Hepatocyte (in vitro differentiated cells): ENCODE data around the gene OR3A3. TPM values are rescaled to one million over a fixed set of nuclear protein-coding genes. Genes with fewer than 3 reads are reported as not detected.
"Not testable (repeated sequence)": the region's sequence is repeated elsewhere in the genome, so short reads cannot be mapped to it uniquely, and the experiment has no call there.

Source experiments
- DNase-seq: peaks from one replicate; pipeline ENCODE4 v3.0.0-alpha.2; 2016; ENCODE audit warnings: low spot score
- H2AFZ ChIP-seq: fragments of 200-600 bp; sonication (generic); 2 replicates; pipeline ENCODE4 v1.6.0; 2016; ENCODE audit warnings: antibody characterized with exemption, mild to moderate bottlenecking
- H3K27ac ChIP-seq: fragments of 200-600 bp; sonication (generic); 2 replicates; pipeline ENCODE4 v1.5.1; 2016; ENCODE audit warnings: mild to moderate bottlenecking
- H3K27me3 ChIP-seq: fragments of 200-600 bp; sonication (generic); 2 replicates; pipeline ENCODE4 v1.6.1; 2016
- H3K36me3 ChIP-seq: fragments of 200-600 bp; sonication (generic); replicated peaks from 2 replicates; pipeline ENCODE4 v1.5.1; 2016; ENCODE audit warnings: low read depth; ENCODE audit not compliant: insufficient read depth
- H3K4me1 ChIP-seq: fragments of 200-600 bp; sonication (generic); 2 replicates; pipeline ENCODE4 v1.5.1; 2016; ENCODE audit warnings: mild to moderate bottlenecking, moderate library complexity; ENCODE audit not compliant: insufficient read depth
- H3K4me2 ChIP-seq: fragments of 200-600 bp; sonication (generic); 2 replicates; pipeline ENCODE4 v1.6.0; 2016
- H3K4me3 ChIP-seq: fragments of 200-600 bp; sonication (generic); 2 replicates; pipeline ENCODE4 v1.5.1; 2016; ENCODE audit warnings: mild to moderate bottlenecking
- H3K79me2 ChIP-seq: fragments of 200-600 bp; sonication (generic); 2 replicates; pipeline ENCODE4 v1.6.0; 2017; ENCODE audit warnings: mild to moderate bottlenecking
- H3K9me2 ChIP-seq: fragments of 200-600 bp; sonication (generic); replicated peaks from 2 replicates; pipeline ENCODE4 v1.6.0; 2017; ENCODE audit warnings: mild to moderate bottlenecking; ENCODE audit not compliant: insufficient read depth
- H3K9me3 ChIP-seq: fragments of 200-600 bp; sonication (generic); 2 replicates; pipeline ENCODE4 v1.5.1; 2016; ENCODE audit warnings: low read depth, mild to moderate bottlenecking
- H4K20me1 ChIP-seq: fragments of 200-600 bp; sonication (generic); 2 replicates; pipeline ENCODE4 v1.6.0; 2016; ENCODE audit warnings: mild to moderate bottlenecking; ENCODE audit not compliant: insufficient read depth, poor library complexity, severe bottlenecking
- EZH2 ChIP-seq: fragments of 200-600 bp; sonication (generic); IDR thresholded peaks from 2 replicates; pipeline ENCODE4 v1.6.1; 2016; ENCODE audit warnings: antibody characterized with exemption, mild to moderate bottlenecking, borderline replicate concordance
- EZH2phosphoT487 ChIP-seq: fragments of 200-600 bp; sonication (generic); IDR thresholded peaks from one replicate; pipeline ENCODE4 v1.6.1; 2018; ENCODE audit warnings: antibody characterized with exemption, mild to moderate bottlenecking, low read depth, moderate library complexity; ENCODE audit not compliant: unreplicated experiment, severe bottlenecking
- WGBS: methylation state at CpG from one replicate; pipeline ENCODE4 v1.1.6; 2016; ENCODE audit warnings: low lambda C conversion rate; ENCODE audit errors: missing lambda C conversion rate; 5-methylcytosine and 5-hydroxymethylcytosine counted together
- polyA plus RNA-seq: library from polyadenylated mRNA; unstranded; fragments of >200 nt; fragmentation: Nextera tagmentation; extraction: Ambion mirVana; gene quantifications from 2 replicates; pipeline ENCODE4 v1.2.1, GENCODE V29; 2016
- total RNA-seq: library from RNA; depleted of rRNA; stranded (reverse); fragments of >200 nt; gene quantifications from 2 replicates; pipeline ENCODE4 v1.2.3, GENCODE V29; 2014
- TF ChIP-seq, protein P1 (sequence below): fragments of 200-600 bp; sonication (generic); IDR thresholded peaks from 2 replicates; pipeline ENCODE4 v1.5.1; 2016; ENCODE audit warnings: antibody characterized with exemption, mild to moderate bottlenecking; ENCODE audit not compliant: poor library complexity

The OR3A3 gene
- total and polyA plus RNA-seq, 2 experiments from 2014 or later = not detected

DNA sequence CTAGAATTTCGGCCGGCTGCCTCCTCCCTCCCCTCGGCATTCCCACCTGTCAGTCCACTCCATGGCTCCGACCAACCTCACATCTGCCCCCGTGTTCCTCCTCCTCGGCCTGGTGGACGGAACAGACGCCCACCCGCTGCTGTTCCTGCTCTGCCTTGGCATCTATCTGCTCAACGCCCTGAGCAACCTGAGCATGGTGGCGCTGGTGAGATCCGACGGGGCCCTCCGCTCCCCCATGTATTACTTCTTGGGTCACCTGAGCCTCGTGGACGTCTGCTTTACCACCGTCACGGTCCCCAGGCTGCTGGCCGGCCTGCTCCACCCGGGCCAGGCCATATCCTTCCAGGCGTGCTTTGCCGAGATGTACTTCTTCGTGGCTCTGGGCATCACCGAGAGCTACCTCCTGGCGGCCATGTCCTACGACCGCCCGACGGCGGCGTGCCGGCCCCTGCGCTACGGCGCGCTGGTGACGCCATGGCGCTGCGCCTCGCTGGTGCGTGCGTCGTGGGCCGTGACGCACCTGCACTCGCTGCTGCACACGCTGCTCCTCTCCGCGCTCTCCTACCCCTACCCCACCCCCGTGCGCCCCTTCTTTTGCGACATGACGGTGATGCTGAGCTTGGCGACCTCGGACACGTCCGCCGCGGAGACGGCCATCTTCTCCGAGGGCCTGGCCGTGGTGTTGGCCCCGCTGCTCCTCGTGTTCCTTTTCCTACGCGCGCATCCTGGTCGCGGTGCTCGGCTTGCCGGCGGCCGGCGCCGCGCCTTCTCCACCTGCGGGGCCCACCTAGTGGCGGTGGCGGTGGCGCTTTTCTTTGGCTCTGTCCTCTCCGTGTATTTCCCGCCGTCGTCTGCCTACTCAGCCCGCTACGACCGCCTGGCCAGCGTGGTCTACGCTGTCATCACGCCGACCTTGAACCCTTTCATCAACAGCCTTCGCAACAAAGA is 25.0 kb upstream of the OR3A3 start, which contains the start of gene OR3A2:
Gene OR3A2 (minus strand): TSS at position 440 of the 948 bp plus-strand sequence.
- no peak within 1 kb of the TSS for H2AFZ ChIP-seq
- H3K4me2 ChIP-seq = no peak within 1 kb of the TSS
- H3K4me3 ChIP-seq = no peak within 1 kb of the TSS
- no peaks in the 10 kb centered on the region for H3K9me2 ChIP-seq
- WGBS = 94% methylated on average over 62 of the region's 92 CpGs
- DNase-seq = no peak
- H3K9me3 ChIP-seq = no peaks in the 10 kb centered on the region
- H3K79me2 ChIP-seq = no peaks in the 10 kb centered on the region
- H3K4me1 ChIP-seq = no peaks in the 10 kb centered on the region
- no peaks in the 10 kb centered on the region for H4K20me1 ChIP-seq
- no peaks in the 10 kb centered on the region for H3K36me3 ChIP-seq
- H3K27ac ChIP-seq = no peak within 1 kb of the TSS
- no peak for TF ChIP-seq EZH2
- TF ChIP-seq, protein P1, sequence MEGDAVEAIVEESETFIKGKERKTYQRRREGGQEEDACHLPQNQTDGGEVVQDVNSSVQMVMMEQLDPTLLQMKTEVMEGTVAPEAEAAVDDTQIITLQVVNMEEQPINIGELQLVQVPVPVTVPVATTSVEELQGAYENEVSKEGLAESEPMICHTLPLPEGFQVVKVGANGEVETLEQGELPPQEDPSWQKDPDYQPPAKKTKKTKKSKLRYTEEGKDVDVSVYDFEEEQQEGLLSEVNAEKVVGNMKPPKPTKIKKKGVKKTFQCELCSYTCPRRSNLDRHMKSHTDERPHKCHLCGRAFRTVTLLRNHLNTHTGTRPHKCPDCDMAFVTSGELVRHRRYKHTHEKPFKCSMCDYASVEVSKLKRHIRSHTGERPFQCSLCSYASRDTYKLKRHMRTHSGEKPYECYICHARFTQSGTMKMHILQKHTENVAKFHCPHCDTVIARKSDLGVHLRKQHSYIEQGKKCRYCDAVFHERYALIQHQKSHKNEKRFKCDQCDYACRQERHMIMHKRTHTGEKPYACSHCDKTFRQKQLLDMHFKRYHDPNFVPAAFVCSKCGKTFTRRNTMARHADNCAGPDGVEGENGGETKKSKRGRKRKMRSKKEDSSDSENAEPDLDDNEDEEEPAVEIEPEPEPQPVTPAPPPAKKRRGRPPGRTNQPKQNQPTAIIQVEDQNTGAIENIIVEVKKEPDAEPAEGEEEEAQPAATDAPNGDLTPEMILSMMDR = no peak
- no peak for TF ChIP-seq EZH2phosphoT487
- H3K27me3 ChIP-seq = no peaks in the 10 kb centered on the region

DNA sequence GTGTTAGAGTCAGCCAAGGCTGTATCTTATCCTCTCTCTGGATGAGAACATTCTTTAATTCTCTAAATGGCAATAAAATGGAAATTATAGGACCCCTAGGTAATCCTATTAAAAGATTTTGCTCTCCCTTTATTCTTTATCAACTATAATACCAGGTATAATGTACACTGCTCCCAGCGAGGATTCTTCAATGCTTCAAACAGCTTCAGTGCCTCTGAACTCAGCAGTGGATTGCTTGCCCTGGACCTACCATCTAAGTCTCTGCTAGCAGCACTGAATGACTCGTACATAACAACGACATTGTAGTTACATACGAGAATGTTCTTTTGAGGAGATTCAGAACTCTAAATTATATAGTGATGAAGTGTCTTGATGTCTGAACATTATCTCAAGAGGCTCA is 21.4 kb upstream of the OR3A3 start:
- H3K4me1 ChIP-seq = no peaks in the 10 kb centered on the region
- H3K9me3 ChIP-seq = no peaks in the 10 kb centered on the region
- TF ChIP-seq, protein P1 = no peak
- no peak overlapping the region for H3K27ac ChIP-seq
- H3K79me2 ChIP-seq = no peaks in the 10 kb centered on the region
- H3K4me2 ChIP-seq = no peak overlapping the region
- no peaks in the 10 kb centered on the region for H3K9me2 ChIP-seq
- 70% methylated on average over 4 of the region's 4 CpGs for WGBS
- no peaks in the 10 kb centered on the region for H3K36me3 ChIP-seq
- no peak overlapping the region for H2AFZ ChIP-seq
- no peaks in the 10 kb centered on the region for H3K27me3 ChIP-seq
- DNase-seq = no peak
- H3K4me3 ChIP-seq = no peak overlapping the region
- H4K20me1 ChIP-seq = no peaks in the 10 kb centered on the region

DNA sequence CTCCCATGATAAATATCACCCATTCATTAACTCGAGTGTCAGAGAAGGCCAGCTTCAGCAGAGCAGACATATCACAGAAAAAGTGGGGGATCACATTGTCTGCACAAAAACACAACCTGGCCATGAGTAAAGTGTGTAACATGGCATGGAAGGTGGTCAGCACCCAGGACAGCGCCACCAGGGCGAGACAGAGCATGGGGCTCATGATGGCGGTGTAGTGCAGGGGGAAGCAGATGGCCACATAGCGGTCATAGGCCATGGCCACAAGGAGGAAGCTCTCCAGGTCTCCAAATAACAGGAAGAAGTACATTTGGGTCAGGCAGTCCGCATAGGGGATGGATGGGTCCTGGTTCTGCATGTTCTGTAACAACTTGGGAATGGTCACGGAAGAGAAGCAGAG is 13.4 kb upstream of the OR3A3 start:
- not testable (repeated sequence) for H3K9me3 ChIP-seq, H2AFZ ChIP-seq, DNase-seq, H3K27ac ChIP-seq, H3K36me3 ChIP-seq, H3K4me3 ChIP-seq, H3K9me2 ChIP-seq, H3K79me2 ChIP-seq, H3K4me2 ChIP-seq, H4K20me1 ChIP-seq, H3K27me3 ChIP-seq, H3K4me1 ChIP-seq
- WGBS = 55% methylated on average over 7 of the region's 7 CpGs

DNA sequence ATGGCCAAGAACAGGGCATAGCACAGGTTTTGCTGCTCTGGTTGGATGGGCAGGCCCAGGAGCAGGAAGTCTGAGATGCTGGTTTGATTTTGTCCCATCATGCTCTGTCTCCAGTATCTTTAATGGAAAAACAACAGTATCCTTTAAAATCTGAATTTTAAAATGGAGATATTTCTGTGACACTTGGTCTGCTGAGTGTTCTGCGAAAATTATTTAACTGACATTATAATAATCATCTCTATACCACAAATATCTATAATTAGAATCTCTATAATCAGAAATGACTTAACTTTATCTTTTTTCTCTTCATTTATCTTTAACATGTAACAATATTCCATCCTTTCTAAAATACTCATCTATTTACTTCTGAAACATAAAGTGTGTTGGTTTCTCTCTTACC is 12.9 kb upstream of the OR3A3 start, which contains the start of gene OR1E1:
Gene OR1E1 (minus strand): TSS at position 101 of the 400 bp plus-strand sequence. CDS start 0 bp downstream, at position 101.
- no peaks in the 10 kb centered on the region for H3K36me3 ChIP-seq
- no peak within 1 kb of the TSS for H3K4me3 ChIP-seq
- H3K9me2 ChIP-seq = no peaks in the 10 kb centered on the region
- H3K4me1 ChIP-seq = no peaks in the 10 kb centered on the region
- H3K4me2 ChIP-seq = no peak within 1 kb of the TSS
- no peaks in the 10 kb centered on the region for H3K27me3 ChIP-seq
- 67% methylated on average over 1 of the region's 1 CpG for WGBS
- no peak for DNase-seq
- no peak within 1 kb of the TSS for H2AFZ ChIP-seq
- H4K20me1 ChIP-seq = no peaks in the 10 kb centered on the region
- no peak within 1 kb of the TSS for H3K27ac ChIP-seq
- TF ChIP-seq, protein P1 = no peak
- TF ChIP-seq EZH2phosphoT487 (no peak), EZH2 (no peak)
- H3K9me3 ChIP-seq = no peaks in the 10 kb centered on the region
- no peaks in the 10 kb centered on the region for H3K79me2 ChIP-seq
